Measurements from ENCODE around the gene GSG1. TPM values are rescaled to one million over a fixed set of nuclear protein-coding genes. Genes with fewer than 3 reads are reported as not detected.

The GSG1 gene
- total RNA-seq, 1 donor from 2014 or later = not detected

- Mint-ChIP-seq H3K36me3 (ENCODE audit: low read depth) (no peaks in the 10 kb centered on the region), H3K9me3 (peaks cover 3% of the 10 kb centered on the region), H3K4me3 (no peak overlapping the region), H3K4me1 (peaks cover 18% of the 10 kb centered on the region), H3K27me3 (peaks cover 22% of the 10 kb centered on the region), H3K27ac (no peak overlapping the region)
- DNase-seq = no peak
- intact Hi-C loops (cut with micrococcal nuclease) = loop anchor here (10.0 kb wide), 1 partner anchor 1849 kb away; no protein-coding TSS in a partner anchor
Observed at GRCh38 chr12:13105781-13106180, 2.3 kb upstream of the GSG1 start.

GRCh38 chr12:13104409-13104808 lies 942 bp upstream of the GSG1 start:
- no peaks in the 10 kb centered on the region for H3K36me3 Mint-ChIP-seq (ENCODE audit: low read depth)
- H3K9me3 Mint-ChIP-seq = peaks cover 2% of the 10 kb centered on the region
- H3K4me3 Mint-ChIP-seq = no peak overlapping the region
- intact Hi-C loops (cut with micrococcal nuclease) = loop anchor here (5.0 to 10.0 kb wide), 2 partner anchors 243 to 1850 kb away; no protein-coding TSS in a partner anchor
- peaks cover 30% of the 10 kb centered on the region for H3K4me1 Mint-ChIP-seq
- H3K27me3 Mint-ChIP-seq = peaks cover 16% of the 10 kb centered on the region
- H3K27ac Mint-ChIP-seq = no peak overlapping the region
- no peak for DNase-seq

GRCh38 chr12:13102461-13103195 lies 839 bp downstream of the GSG1 start:
- no peak for DNase-seq
- no peaks in the 10 kb centered on the region for H3K36me3 Mint-ChIP-seq (ENCODE audit: low read depth)
- peak overlapping the region; percentile 2 for H3K27ac Mint-ChIP-seq
- H3K4me3 Mint-ChIP-seq = peak overlapping the region; percentile 2
- H3K9me3 Mint-ChIP-seq = no peaks in the 10 kb centered on the region
- H3K27me3 Mint-ChIP-seq = peaks cover 6% of the 10 kb centered on the region
- intact Hi-C loops (cut with micrococcal nuclease) = loop anchor here (5.0 to 10.0 kb wide), 2 partner anchors 245 to 1852 kb away; no protein-coding TSS in a partner anchor
- peaks cover 45% of the 10 kb centered on the region for H3K4me1 Mint-ChIP-seq

- Mint-ChIP-seq H3K36me3 (ENCODE audit: low read depth) (no peaks in the 10 kb centered on the region), H3K4me1 (peaks cover 45% of the 10 kb centered on the region), H3K4me3 (peak overlapping the region; percentile 77), H3K27ac (peak overlapping the region; percentile 89), H3K27me3 (peaks cover 4% of the 10 kb centered on the region), H3K9me3 (no peaks in the 10 kb centered on the region)
- intact Hi-C loops (cut with micrococcal nuclease) = loop anchor here (1.0 to 10.0 kb wide), 6 partner anchors 63 to 1853 kb away; partner anchors contain the start of genes EMP1 and HEBP1
- peak; percentile 69 for DNase-seq
Observed at GRCh38 chr12:13101821-13102375, 1.6 kb downstream of the GSG1 start.

- Mint-ChIP-seq H3K36me3 (ENCODE audit: low read depth) (no peaks in the 10 kb centered on the region), H3K4me3 (peak overlapping the region; percentile 77), H3K4me1 (peaks cover 45% of the 10 kb centered on the region), H3K27ac (peak overlapping the region; percentile 89), H3K27me3 (peaks cover 3% of the 10 kb centered on the region), H3K9me3 (no peaks in the 10 kb centered on the region)
- intact Hi-C loops (cut with micrococcal nuclease) = loop anchor here (1.0 to 10.0 kb wide), 6 partner anchors 64 to 1854 kb away; partner anchors contain the start of genes EMP1 and HEBP1
- peak; percentile 98 for DNase-seq
Observed at GRCh38 chr12:13100882-13101769, 2.3 kb downstream of the GSG1 start.

- Mint-ChIP-seq H3K4me1 (peaks cover 45% of the 10 kb centered on the region), H3K27ac (peak overlapping the region; percentile 89), H3K36me3 (ENCODE audit: low read depth) (no peaks in the 10 kb centered on the region), H3K27me3 (no peaks in the 10 kb centered on the region), H3K9me3 (no peaks in the 10 kb centered on the region), H3K4me3 (peak overlapping the region; percentile 77)
- intact Hi-C loops (cut with micrococcal nuclease) = loop anchor here (5.0 to 10.0 kb wide), 2 partner anchors 247 to 1854 kb away; no protein-coding TSS in a partner anchor
- DNase-seq = no peak
Observed at GRCh38 chr12:13100605-13100881, 2.9 kb downstream of the GSG1 start.

- Mint-ChIP-seq H3K36me3 (ENCODE audit: low read depth) (no peaks in the 10 kb centered on the region), H3K4me3 (peak overlapping the region; percentile 77), H3K4me1 (peaks cover 45% of the 10 kb centered on the region), H3K27ac (peak overlapping the region; percentile 89), H3K27me3 (no peaks in the 10 kb centered on the region), H3K9me3 (no peaks in the 10 kb centered on the region)
- DNase-seq = no peak
- intact Hi-C loops (cut with micrococcal nuclease) = loop anchor here (5.0 to 10.0 kb wide), 4 partner anchors 58 to 1855 kb away; partner anchors contain the start of genes APOLD1 and FAM234B
Observed at GRCh38 chr12:13099844-13100604, 3.4 kb downstream of the GSG1 start.

- H3K4me1 Mint-ChIP-seq = peaks cover 45% of the 10 kb centered on the region
- H3K9me3 Mint-ChIP-seq = no peaks in the 10 kb centered on the region
- DNase-seq = no peak
- intact Hi-C loops (cut with micrococcal nuclease) = loop anchor here (5.0 kb wide), 2 partner anchors 57 to 312 kb away; partner anchors contain the start of genes APOLD1 and FAM234B
- no peaks in the 10 kb centered on the region for H3K27me3 Mint-ChIP-seq
- H3K36me3 Mint-ChIP-seq (ENCODE audit: low read depth) = no peaks in the 10 kb centered on the region
- H3K27ac Mint-ChIP-seq = peak overlapping the region; percentile 79
- H3K4me3 Mint-ChIP-seq = peak overlapping the region; percentile 42
Observed at GRCh38 chr12:13099066-13099843, 4.2 kb downstream of the GSG1 start.

GRCh38 chr12:13097491-13098011 lies 5.9 kb downstream of the GSG1 start:
- Mint-ChIP-seq H3K27ac (peak overlapping the region; percentile 6), H3K9me3 (no peaks in the 10 kb centered on the region), H3K36me3 (ENCODE audit: low read depth) (no peaks in the 10 kb centered on the region), H3K27me3 (no peaks in the 10 kb centered on the region), H3K4me1 (peaks cover 36% of the 10 kb centered on the region), H3K4me3 (peak overlapping the region; percentile 44)
- DNase-seq = no peak
- intact Hi-C loops (cut with micrococcal nuclease) = loop anchor here (1.0 to 5.0 kb wide), 5 partner anchors 55 to 310 kb away; partner anchors contain the start of genes APOLD1 and FAM234B

GRCh38 chr12:13095266-13095995 lies 8.0 kb downstream of the GSG1 start:
- DNase-seq = no peak
- no peak overlapping the region for H3K27ac Mint-ChIP-seq
- no peaks in the 10 kb centered on the region for H3K27me3 Mint-ChIP-seq
- no peaks in the 10 kb centered on the region for H3K36me3 Mint-ChIP-seq (ENCODE audit: low read depth)
- H3K4me3 Mint-ChIP-seq = no peak overlapping the region
- intact Hi-C loops (cut with micrococcal nuclease) = loop anchor here (5.0 kb wide), 2 partner anchors 53 to 308 kb away; partner anchors contain the start of genes APOLD1 and FAM234B
- H3K4me1 Mint-ChIP-seq = peaks cover 24% of the 10 kb centered on the region
- H3K9me3 Mint-ChIP-seq = no peaks in the 10 kb centered on the region

GRCh38 chr12:13094367-13094766 lies 9.1 kb downstream of the GSG1 start:
- no peaks in the 10 kb centered on the region for H3K36me3 Mint-ChIP-seq (ENCODE audit: low read depth)
- H3K27ac Mint-ChIP-seq = no peak overlapping the region
- intact Hi-C loops (cut with micrococcal nuclease) = no loop called here
- no peaks in the 10 kb centered on the region for H3K27me3 Mint-ChIP-seq
- no peak for DNase-seq
- peaks cover 15% of the 10 kb centered on the region for H3K4me1 Mint-ChIP-seq
- H3K9me3 Mint-ChIP-seq = no peaks in the 10 kb centered on the region
- H3K4me3 Mint-ChIP-seq = no peak overlapping the region

GRCh38 chr12:13093848-13094220 lies 9.6 kb downstream of the GSG1 start:
- Mint-ChIP-seq H3K4me3 (no peak overlapping the region), H3K4me1 (peaks cover 10% of the 10 kb centered on the region), H3K36me3 (ENCODE audit: low read depth) (no peaks in the 10 kb centered on the region), H3K9me3 (no peaks in the 10 kb centered on the region), H3K27ac (no peak overlapping the region), H3K27me3 (no peaks in the 10 kb centered on the region)
- DNase-seq = no peak
- intact Hi-C loops (cut with micrococcal nuclease) = no loop called here

Data from activated CD4-positive, alpha-beta T cell treated with anti-CD3 and anti-CD28 coated beads, Interleukin-2, amount 10 ng/mL, durations not matched to agents 24 days and 14 days (primary cell).